Endodermal cell (in vitro differentiated cells): Measurements from ENCODE around the gene SMG6. TPM values are rescaled to one million over a fixed set of nuclear protein-coding genes. Genes with fewer than 3 reads are reported as not detected.

Source experiments
- DNase-seq: peaks from one replicate; pipeline ENCODE4 v3.0.0-alpha.2; 2017
- H3K27ac ChIP-seq: 2 replicates; pipeline ENCODE4 v1.5.1; 2013; ENCODE audit warnings: mild to moderate bottlenecking, low read depth, low read length, moderate library complexity
- H3K27me3 ChIP-seq: 2 replicates; pipeline ENCODE4 v1.6.1; 2013; ENCODE audit warnings: mild to moderate bottlenecking, low read length, moderate library complexity; ENCODE audit not compliant: insufficient read depth, control insufficient read depth, poor library complexity, severe bottlenecking
- H3K36me3 ChIP-seq: 2 replicates; pipeline ENCODE4 v1.7.0; 2013; ENCODE audit warnings: mild to moderate bottlenecking, low read length, moderate library complexity; ENCODE audit not compliant: control insufficient read depth, insufficient read depth
- H3K4me1 ChIP-seq: one replicate; pipeline ENCODE4 v1.7.0; 2013; ENCODE audit warnings: low read length; ENCODE audit not compliant: control insufficient read depth, insufficient read depth
- H3K4me3 ChIP-seq: 2 replicates; pipeline ENCODE4 v1.5.1; 2013; ENCODE audit warnings: mild to moderate bottlenecking, low read length, moderate library complexity
- H3K9ac ChIP-seq: 2 replicates; pipeline ENCODE4 v1.6.1; 2013; ENCODE audit warnings: mild to moderate bottlenecking, low read length, moderate library complexity; ENCODE audit not compliant: poor library complexity, severe bottlenecking; ENCODE audit errors: extremely low read depth
- H3K9me3 ChIP-seq: 2 replicates; pipeline ENCODE4 v1.6.1; 2013; ENCODE audit warnings: mild to moderate bottlenecking, low read length, moderate library complexity; ENCODE audit not compliant: control insufficient read depth
- H3K27ac Mint-ChIP-seq: 2 replicates; pipeline ENCODE4 v1.8.0; 2020; ENCODE audit warnings: mixed read lengths
- H3K27me3 Mint-ChIP-seq: 2 replicates; pipeline ENCODE4 v1.8.0; 2021; ENCODE audit warnings: mild to moderate bottlenecking, mixed read lengths; ENCODE audit not compliant: insufficient read depth
- H3K36me3 Mint-ChIP-seq: 2 replicates; pipeline ENCODE4 v1.8.0; 2020; ENCODE audit warnings: low read depth, mixed read lengths
- H3K4me1 Mint-ChIP-seq: 2 replicates; pipeline ENCODE4 v1.8.0; 2020; ENCODE audit warnings: mixed read lengths
- H3K4me3 Mint-ChIP-seq: 2 replicates; pipeline ENCODE4 v1.8.0; 2020; ENCODE audit warnings: mild to moderate bottlenecking, moderate library complexity, mixed read lengths
- H3K9me3 Mint-ChIP-seq: 2 replicates; pipeline ENCODE4 v1.8.0; 2020; ENCODE audit warnings: mild to moderate bottlenecking, mixed read lengths
- WGBS, 2 experiments: methylation state at CpG; one replicate each; pipeline versions ENCODE4 v1.1.5 to v1.1.7; 2013; ENCODE audit warnings: missing lambda C conversion rate in 2 of 2, mixed read lengths in 1 of 2; ENCODE audit not compliant: insufficient coverage in 1 of 2, insufficient read length in 1 of 2; 5-methylcytosine and 5-hydroxymethylcytosine counted together
- total RNA-seq, 2 donors: library from RNA; stranded (reverse); fragmentation: NEBNext Ultra II Directional in 1 of 2; extraction: Animal tissue kit (Norgen Biotek cat#: 25700) in 1 of 2; gene quantifications; 2 replicates in 1 of 2; 3 replicates in 1 of 2; pipeline ENCODE4 v1.2.1, GENCODE V29; 2021
- TF ChIP-seq, protein P1 (sequence below): fragments of 200-600 bp; sonication (generic); conservative IDR thresholded peaks from 2 replicates; pipeline ENCODE4 v1.5.0; 2021; ENCODE audit warnings: antibody characterized with exemption, mild to moderate bottlenecking

Gene SMG6
- total RNA-seq, 2 donors from 2014 or later, result 44.3 to 56.7 TPM

DNA sequence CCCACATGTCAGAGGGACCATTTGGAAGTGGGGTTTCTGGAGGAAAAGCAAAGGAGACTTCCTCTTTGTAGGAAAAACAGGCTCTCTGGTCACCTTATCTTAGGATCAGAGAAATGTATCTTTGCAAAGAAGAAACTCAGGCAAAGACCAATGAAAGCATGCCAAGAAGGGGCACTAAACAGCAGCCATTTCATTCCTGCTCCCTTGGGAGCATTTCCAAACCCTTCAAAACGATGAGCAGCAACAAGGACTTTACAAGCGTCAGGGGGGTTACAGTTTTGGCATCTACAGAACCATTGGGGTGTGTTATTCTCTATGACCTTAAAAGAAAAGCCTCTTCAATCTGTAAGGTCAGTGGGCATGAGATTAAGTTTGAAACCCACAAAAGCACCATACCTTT lies 122.8 kb downstream of the SMG6 start:
- Histone ChIP-seq H3K9me3 (no peaks in the 10 kb centered on the region), H3K9ac (no peak overlapping the region), H3K27ac (no peak overlapping the region), H3K36me3 (peaks cover 81% of the 10 kb centered on the region), H3K27me3 (no peaks in the 10 kb centered on the region), H3K4me1 (peaks cover 34% of the 10 kb centered on the region), H3K4me3 (no peak overlapping the region)
- TF ChIP-seq, protein P1, sequence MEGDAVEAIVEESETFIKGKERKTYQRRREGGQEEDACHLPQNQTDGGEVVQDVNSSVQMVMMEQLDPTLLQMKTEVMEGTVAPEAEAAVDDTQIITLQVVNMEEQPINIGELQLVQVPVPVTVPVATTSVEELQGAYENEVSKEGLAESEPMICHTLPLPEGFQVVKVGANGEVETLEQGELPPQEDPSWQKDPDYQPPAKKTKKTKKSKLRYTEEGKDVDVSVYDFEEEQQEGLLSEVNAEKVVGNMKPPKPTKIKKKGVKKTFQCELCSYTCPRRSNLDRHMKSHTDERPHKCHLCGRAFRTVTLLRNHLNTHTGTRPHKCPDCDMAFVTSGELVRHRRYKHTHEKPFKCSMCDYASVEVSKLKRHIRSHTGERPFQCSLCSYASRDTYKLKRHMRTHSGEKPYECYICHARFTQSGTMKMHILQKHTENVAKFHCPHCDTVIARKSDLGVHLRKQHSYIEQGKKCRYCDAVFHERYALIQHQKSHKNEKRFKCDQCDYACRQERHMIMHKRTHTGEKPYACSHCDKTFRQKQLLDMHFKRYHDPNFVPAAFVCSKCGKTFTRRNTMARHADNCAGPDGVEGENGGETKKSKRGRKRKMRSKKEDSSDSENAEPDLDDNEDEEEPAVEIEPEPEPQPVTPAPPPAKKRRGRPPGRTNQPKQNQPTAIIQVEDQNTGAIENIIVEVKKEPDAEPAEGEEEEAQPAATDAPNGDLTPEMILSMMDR, result no peak
- H3K36me3 Mint-ChIP-seq, result peaks cover 61% of the 10 kb centered on the region
- WGBS, 2 experiments, result 93 to 97% methylated on average over 2 of the region's 2 CpGs
- peaks cover 44% of the 10 kb centered on the region for H3K4me1 Mint-ChIP-seq
- H3K9me3 Mint-ChIP-seq, result no peaks in the 10 kb centered on the region
- no peak overlapping the region for H3K4me3 Mint-ChIP-seq
- H3K27me3 Mint-ChIP-seq, result no peaks in the 10 kb centered on the region
- no peak for DNase-seq
- H3K27ac Mint-ChIP-seq, result peak overlapping the region; percentile 58

DNA sequence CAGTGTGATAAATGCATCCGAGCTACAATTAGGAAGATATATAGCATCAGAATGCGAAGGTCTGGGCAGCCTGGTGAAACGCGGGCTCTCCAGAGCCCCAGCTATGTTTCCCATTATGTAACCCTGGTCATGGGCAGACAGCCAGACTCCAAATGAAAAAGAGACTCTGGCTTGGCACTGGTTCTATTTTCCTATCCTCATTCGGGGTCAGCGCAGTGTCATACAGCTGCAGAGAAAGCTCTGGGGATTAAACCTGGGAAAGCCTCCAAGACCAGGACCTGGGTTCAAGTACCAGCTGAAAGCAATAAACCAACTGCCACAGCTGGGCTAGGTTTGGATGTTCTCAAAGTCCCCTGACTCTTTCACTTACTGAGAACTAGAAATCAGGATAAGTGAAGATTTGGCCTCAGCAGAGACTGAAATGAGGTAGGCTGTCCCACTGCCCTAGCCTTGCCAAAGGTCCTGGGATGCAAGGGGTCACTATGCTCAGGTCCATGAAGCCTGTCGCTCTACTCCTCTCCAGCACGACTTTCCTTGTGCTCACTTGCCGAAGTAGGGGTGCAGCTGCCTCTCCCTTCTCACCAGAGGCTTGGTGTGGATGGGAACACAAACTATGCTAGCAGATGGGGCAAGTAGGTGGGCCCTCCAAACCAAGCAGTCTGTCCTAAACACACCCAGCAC lies 123.8 kb downstream of the SMG6 start:
- no peak overlapping the region for H3K4me3 Mint-ChIP-seq
- Histone ChIP-seq H3K27me3 (no peaks in the 10 kb centered on the region), H3K36me3 (peaks cover 80% of the 10 kb centered on the region), H3K9me3 (no peaks in the 10 kb centered on the region), H3K9ac (no peak overlapping the region), H3K4me3 (no peak overlapping the region), H3K4me1 (peaks cover 34% of the 10 kb centered on the region), H3K27ac (no peak overlapping the region)
- no peaks in the 10 kb centered on the region for H3K9me3 Mint-ChIP-seq
- DNase-seq, result no peak
- peaks cover 37% of the 10 kb centered on the region for H3K4me1 Mint-ChIP-seq
- TF ChIP-seq, protein P1, result no peak
- no peaks in the 10 kb centered on the region for H3K27me3 Mint-ChIP-seq
- 94 to 98% methylated on average over 8 to 9 of the region's 9 CpGs for WGBS, 2 experiments
- peak overlapping the region; percentile 9 for H3K27ac Mint-ChIP-seq
- H3K36me3 Mint-ChIP-seq, result peaks cover 59% of the 10 kb centered on the region

DNA sequence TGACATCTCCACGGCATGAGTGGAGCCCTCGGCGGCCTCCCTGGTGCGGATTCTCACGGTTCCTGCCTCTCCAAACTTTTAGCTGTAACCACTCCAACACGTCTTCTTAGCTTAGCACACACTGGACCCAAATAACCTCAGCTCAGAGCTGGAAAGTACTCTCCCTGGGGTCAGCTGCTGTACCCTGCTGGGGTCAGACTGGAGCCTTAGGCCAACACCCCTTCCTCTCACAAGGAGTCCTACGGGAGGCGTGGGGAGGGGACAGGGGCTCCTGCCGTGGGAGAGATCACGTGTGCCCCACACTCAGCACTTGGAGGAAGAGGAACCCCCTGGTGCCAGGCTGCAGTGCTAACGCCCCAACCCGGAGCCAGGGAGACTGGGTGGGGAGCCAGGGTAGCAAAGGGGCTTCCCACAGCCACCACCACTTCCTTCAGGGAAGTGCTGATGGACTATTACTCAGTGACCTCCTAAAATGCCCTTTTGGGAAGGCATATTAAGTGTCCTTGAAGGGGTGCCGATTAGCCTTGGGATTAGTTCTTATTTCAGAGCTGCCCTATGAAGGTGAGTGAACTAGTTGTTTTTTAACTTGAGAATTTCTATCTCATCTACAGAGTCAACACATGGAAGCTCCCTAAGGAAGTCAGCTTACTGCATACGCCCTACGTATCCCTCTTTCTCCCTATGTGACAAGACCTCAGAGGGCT lies 124.6 kb downstream of the SMG6 start:
- Histone ChIP-seq H3K9ac (no peak overlapping the region), H3K4me1 (peaks cover 34% of the 10 kb centered on the region), H3K36me3 (peaks cover 88% of the 10 kb centered on the region), H3K9me3 (no peaks in the 10 kb centered on the region), H3K27ac (no peak overlapping the region), H3K4me3 (no peak overlapping the region), H3K27me3 (no peaks in the 10 kb centered on the region)
- no peak overlapping the region for H3K4me3 Mint-ChIP-seq
- TF ChIP-seq, protein P1, result no peak
- 92 to 95% methylated on average over 12 to 15 of the region's 15 CpGs for WGBS, 2 experiments
- DNase-seq, result no peak
- H3K9me3 Mint-ChIP-seq, result no peaks in the 10 kb centered on the region
- H3K27me3 Mint-ChIP-seq, result no peaks in the 10 kb centered on the region
- H3K4me1 Mint-ChIP-seq, result peaks cover 37% of the 10 kb centered on the region
- peak overlapping the region; percentile 65 for H3K27ac Mint-ChIP-seq
- peaks cover 65% of the 10 kb centered on the region for H3K36me3 Mint-ChIP-seq
